Left kidney (tissue), 2 donors: ENCODE results near the gene SLC16A1. TPM values are rescaled to one million over a fixed set of nuclear protein-coding genes. Genes with fewer than 3 reads are reported as not detected.
"Not testable (repeated sequence)": the region's sequence is repeated elsewhere in the genome, so short reads cannot be mapped to it uniquely, and the experiment has no call there.

Source experiments
- DNase-seq: peaks from one replicate; pipeline ENCODE4 v3.0.0-alpha.2; 2013
- polyA plus RNA-seq: library from polyadenylated mRNA; unstranded; fragments of 120-200 nt; gene quantifications from one replicate; pipeline ENCODE4 v1.2.1, GENCODE V29; 2013; ENCODE audit not compliant: insufficient read length

Gene SLC16A1
- polyA plus RNA-seq, 1 donor: 61.9 TPM

- not testable (repeated sequence) for DNase-seq
Measured at GRCh38 chr1:112884996-112885395, 71.0 kb downstream of the SLC16A1 start.

DNA sequence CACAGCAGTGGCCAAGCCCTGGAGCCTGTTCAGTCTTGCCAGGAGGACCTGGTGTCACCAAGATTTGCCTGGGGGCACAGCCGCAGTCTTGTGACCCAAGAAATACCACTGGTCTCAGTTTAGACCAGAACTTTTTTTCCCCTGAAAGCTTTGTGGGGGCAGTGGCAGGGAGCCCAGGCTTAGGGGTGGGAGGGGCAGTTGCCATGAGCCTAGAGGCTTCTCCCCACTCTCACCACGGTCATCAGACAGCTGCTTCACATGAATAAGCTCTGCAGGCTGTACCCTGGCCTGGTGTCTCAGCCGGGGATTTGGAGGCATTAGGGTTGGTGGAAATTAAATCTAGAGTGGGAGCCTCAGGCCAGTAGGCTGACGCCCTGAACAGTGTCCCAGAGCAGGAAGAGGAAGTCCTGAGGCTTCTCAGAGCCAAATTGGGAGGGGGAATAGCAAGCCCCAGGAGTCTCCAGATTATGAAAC, 73.7 kb downstream of the SLC16A1 start:
- DNase-seq: no peak

GRCh38 chr1:112881742-112882127, 74.3 kb downstream of the SLC16A1 start:
- DNase-seq: no peak

- DNase-seq: no peak
Measured at GRCh38 chr1:112879834-112880233, 76.2 kb downstream of the SLC16A1 start.

GRCh38 chr1:112878321-112878720, 77.7 kb downstream of the SLC16A1 start:
- DNase-seq: no peak

DNA sequence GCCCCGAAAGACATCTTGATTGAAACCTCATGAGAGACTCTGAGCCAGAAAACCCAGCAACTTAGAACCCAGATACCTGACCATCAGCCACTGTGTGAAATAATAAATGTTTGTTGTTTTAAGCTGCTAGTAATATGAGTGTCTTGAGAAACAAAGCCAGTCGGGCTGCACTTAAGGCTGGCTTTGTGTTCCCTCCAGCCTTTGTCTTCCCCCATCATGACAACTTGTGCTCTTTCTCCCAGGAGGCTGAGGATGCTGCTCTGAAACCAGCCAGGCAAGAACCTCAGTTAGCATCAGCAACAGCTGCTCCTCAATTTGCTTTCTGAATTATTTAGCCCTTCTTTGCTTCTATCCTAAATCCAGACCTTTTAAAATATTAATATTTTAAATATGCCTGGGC, 78.2 kb downstream of the SLC16A1 start:
- no peak for DNase-seq

GRCh38 chr1:112876315-112876714, 79.7 kb downstream of the SLC16A1 start:
- no peak for DNase-seq

GRCh38 chr1:112872551-112872962, 83.4 kb downstream of the SLC16A1 start:
- DNase-seq: no peak

DNA sequence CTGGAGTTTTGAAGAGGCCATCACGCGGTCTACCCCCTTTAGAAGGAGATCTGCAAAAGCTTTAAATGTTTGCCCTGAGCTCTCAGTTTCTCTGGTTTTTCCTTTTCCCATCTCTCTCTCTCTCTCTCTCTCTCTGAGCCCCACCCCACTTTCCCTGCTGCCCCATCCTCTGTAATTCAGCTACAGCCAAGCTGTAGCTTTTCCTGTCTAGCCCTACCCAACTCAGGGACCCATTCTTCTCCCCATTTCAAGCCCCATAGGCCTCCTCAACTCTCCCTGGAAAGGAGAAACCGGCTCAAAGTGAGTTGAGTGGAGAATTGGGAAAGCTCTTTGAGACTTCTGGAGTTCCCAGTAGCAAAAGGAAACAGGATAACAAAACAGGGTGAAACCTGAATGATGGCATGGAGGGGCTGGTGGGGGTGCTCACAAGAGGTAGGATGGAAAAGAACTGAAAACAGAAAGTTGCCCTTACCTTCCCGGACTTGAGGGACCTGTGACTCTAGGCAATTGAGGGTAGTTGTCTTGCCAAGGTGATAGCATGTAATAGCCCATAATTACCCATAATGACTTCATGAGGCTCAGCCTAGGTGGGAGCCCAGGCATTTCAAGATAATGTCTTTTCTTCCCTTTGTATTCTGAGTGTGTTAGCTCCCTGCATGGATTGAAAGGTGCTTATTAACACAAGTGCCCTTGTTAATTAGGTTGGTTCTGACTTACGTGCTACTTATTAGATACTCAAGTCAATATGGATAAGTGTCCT, 84.9 kb downstream of the SLC16A1 start:
- DNase-seq: no peak

DNA sequence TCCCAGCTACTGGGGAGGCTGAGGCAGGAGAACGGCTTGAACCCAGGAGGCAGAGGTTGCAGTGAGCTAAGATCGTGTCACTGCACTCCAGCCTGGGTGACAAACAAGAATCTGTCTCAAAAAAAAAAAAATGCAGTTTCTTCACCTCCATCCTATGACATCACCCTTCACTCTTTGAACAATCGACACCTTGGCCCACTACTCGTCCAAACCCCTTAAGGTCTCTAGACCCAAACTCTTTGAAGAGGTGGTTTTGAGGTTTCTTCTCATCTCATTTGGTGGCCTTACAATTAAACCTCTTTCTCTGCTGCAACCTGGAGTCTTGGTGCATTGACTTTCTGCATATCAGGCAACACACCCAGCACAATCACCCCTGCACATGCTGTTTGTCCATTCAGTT, 86.1 kb downstream of the SLC16A1 start:
- no peak for DNase-seq

- no peak for DNase-seq
Measured at GRCh38 chr1:112868191-112868590, 87.8 kb downstream of the SLC16A1 start.

- DNase-seq: no peak
Measured at GRCh38 chr1:112866981-112867380, 89.0 kb downstream of the SLC16A1 start.

GRCh38 chr1:112866151-112866550, 89.8 kb downstream of the SLC16A1 start:
- DNase-seq: no peak

DNA sequence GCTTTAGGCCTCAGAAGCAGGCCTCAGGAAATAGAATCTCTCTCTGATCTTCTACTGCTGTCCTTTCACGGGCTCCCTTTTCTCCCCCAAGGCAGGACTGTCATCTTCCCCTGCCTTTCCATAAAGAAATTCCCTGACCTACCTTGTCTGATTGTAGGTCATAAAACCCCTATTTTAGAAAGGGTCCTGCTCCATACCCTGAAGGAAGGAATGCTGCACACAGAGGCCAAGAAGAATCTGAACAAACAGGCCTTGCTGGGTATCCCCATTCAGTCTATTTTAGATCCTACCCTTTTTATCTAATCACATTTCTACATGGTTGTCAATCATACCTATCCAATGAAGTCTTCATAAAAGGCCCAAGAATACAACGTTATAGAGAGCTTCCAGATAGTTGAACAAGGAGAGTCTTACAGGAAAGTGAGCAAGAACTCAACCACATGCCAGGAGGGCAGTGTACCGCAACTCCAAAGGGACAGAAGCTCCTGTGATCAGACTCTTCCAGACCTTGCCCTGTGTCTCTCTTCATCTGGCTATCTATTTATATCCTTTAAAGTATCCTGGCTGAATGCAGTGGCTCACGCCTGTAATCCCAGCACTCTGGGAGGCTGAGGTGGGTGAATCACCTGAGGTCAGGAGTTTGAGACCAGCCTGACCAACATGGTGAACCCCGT, 93.1 kb downstream of the SLC16A1 start:
- DNase-seq: no peak

Other genes with a start within 250 kb of the SLC16A1 start
- gene RHOC, start 249.1 kb downstream of the SLC16A1 start, polyA plus RNA-seq: 192 TPM
- 1.1 TPM for gene PPM1J, start 240.9 kb downstream of the SLC16A1 start, polyA plus RNA-seq
- gene LRIG2, start 117.0 kb upstream of the SLC16A1 start, polyA plus RNA-seq: 24.4 TPM